IMR-90 (cell line): ENCODE measurements around the gene SLC2A6. TPM values are rescaled to one million over a fixed set of nuclear protein-coding genes. Genes with fewer than 3 reads are reported as not detected.
A peak's percentile ranks its signal among the peaks of the same experiment; 100 is the strongest.

Source experiments
- ATAC-seq: fragments of 200-7000 bp; cut with Tn5 transposase; 2 replicates; pipeline ENCODE4 v1.9.1; 2020; ENCODE audit warnings: low read depth, mild to moderate bottlenecking, moderate library complexity
- BruUV-seq: library from RNA; stranded (reverse); fragments of 400-500 nt; replicated peaks from 2 replicates; lab custom pipeline; 2021; lab: Mats Ljungman, UMichigan
- CTCF ChIA-PET: fragments of 300-600 bp; formaldehyde crosslinking; extraction: SDS; loops from one replicate; lab custom pipeline; 2021; ENCODE audit warnings: antibody characterized with exemption; lab: Yijun Ruan, JAX
- POLR2A ChIA-PET: fragments of 300-600 bp; sonication (Branson Sonifier 250); formaldehyde crosslinking; loops from one replicate; lab custom pipeline; 2022; ENCODE audit warnings: antibody characterized with exemption; ENCODE audit not compliant: unreplicated experiment; lab: Charles Lee
- DNase-seq: peaks from one replicate; pipeline ENCODE4 v3.0.0; 2013
- H2AFZ ChIP-seq: replicated peaks from 2 replicates; pipeline ENCODE3; 2013; ENCODE audit warnings: low read length, mild to moderate bottlenecking; ENCODE audit not compliant: poor library complexity
- H2AK5ac ChIP-seq: 2 replicates; pipeline ENCODE4 v1.6.1; 2013; ENCODE audit warnings: low read depth, low read length, inconsistent platforms
- H2AK9ac ChIP-seq: replicated peaks from 2 replicates; pipeline ENCODE3; 2013; ENCODE audit warnings: mild to moderate bottlenecking, low read depth, low read length, moderate library complexity; ENCODE audit not compliant: poor library complexity
- H2BK120ac ChIP-seq: 2 replicates; pipeline ENCODE4 v1.6.1; 2013; ENCODE audit warnings: low read depth, low read length, inconsistent platforms
- H2BK15ac ChIP-seq: 3 replicates; pipeline ENCODE4 v1.6.1; 2013; ENCODE audit warnings: low read depth, low read length, inconsistent platforms
- H2BK20ac ChIP-seq: 2 replicates; pipeline ENCODE4 v1.6.1; 2013; ENCODE audit warnings: low read depth, mild to moderate bottlenecking, inconsistent platforms, low read length, moderate library complexity
- H2BK5ac ChIP-seq: 2 replicates; pipeline ENCODE4 v1.6.1; 2013; ENCODE audit warnings: mild to moderate bottlenecking, low read depth, low read length, inconsistent platforms; ENCODE audit not compliant: poor library complexity, severe bottlenecking
- H3K14ac ChIP-seq: replicated peaks from 2 replicates; pipeline ENCODE4 v1.6.1; 2013; ENCODE audit warnings: low read depth, low read length, inconsistent platforms
- H3K18ac ChIP-seq: 2 replicates; pipeline ENCODE4 v1.6.1; 2013; ENCODE audit warnings: low read depth, low read length, control low read depth
- H3K23ac ChIP-seq: 2 replicates; pipeline ENCODE4 v1.6.1; 2013; ENCODE audit warnings: low read depth, low read length, inconsistent platforms
- H3K27ac ChIP-seq: 2 replicates; pipeline ENCODE4 v1.5.1; 2013; ENCODE audit warnings: mild to moderate bottlenecking, control low read depth, low read length; ENCODE audit not compliant: insufficient read depth
- H3K27me3 ChIP-seq: 2 replicates; pipeline ENCODE4 v1.6.1; 2013; ENCODE audit warnings: low read length; ENCODE audit not compliant: control insufficient read depth, insufficient read depth
- H3K36me3 ChIP-seq: 2 replicates; pipeline ENCODE4 v1.6.1; 2013; ENCODE audit warnings: low read length, mixed read lengths; ENCODE audit not compliant: control insufficient read depth, insufficient read depth
- H3K4ac ChIP-seq: 2 replicates; pipeline ENCODE4 v1.6.1; 2013; ENCODE audit warnings: low read depth, low read length, inconsistent platforms
- H3K4me1 ChIP-seq: 2 replicates; pipeline ENCODE4 v1.6.1; 2013; ENCODE audit warnings: low read length, mixed read lengths; ENCODE audit not compliant: control insufficient read depth, insufficient read depth
- H3K4me2 ChIP-seq: 2 replicates; pipeline ENCODE4 v1.6.1; 2013; ENCODE audit warnings: low read depth, mild to moderate bottlenecking, control low read depth, low read length, moderate library complexity
- H3K4me3 ChIP-seq: 2 replicates; pipeline ENCODE4 v1.5.1; 2013; ENCODE audit warnings: low read depth, mild to moderate bottlenecking, control low read depth, low read length, moderate library complexity; ENCODE audit not compliant: insufficient read depth
- H3K56ac ChIP-seq: 2 replicates; pipeline ENCODE4 v1.6.1; 2013; ENCODE audit warnings: low read length, inconsistent platforms; ENCODE audit not compliant: insufficient read depth; ENCODE audit errors: extremely low read depth
- H3K79me1 ChIP-seq, 2 experiments: 2 replicates each; pipeline ENCODE4 v1.6.1; 2013; ENCODE audit warnings: low read length in 2 of 2, inconsistent platforms in 1 of 2, low read depth in 1 of 2
- H3K9ac ChIP-seq: 2 replicates; pipeline ENCODE4 v1.6.1; 2013; ENCODE audit warnings: low read depth, low read length, control low read depth
- H3K9me1 ChIP-seq: 2 replicates; pipeline ENCODE4 v1.6.1; 2013; ENCODE audit warnings: low read length, inconsistent platforms; ENCODE audit not compliant: insufficient read depth
- H3K9me3 ChIP-seq: 2 replicates; pipeline ENCODE4 v1.6.1; 2013; ENCODE audit warnings: low read length; ENCODE audit not compliant: control insufficient read depth, insufficient read depth
- H4K20me1 ChIP-seq: 2 replicates; pipeline ENCODE4 v1.6.1; 2013; ENCODE audit warnings: low read length, inconsistent platforms; ENCODE audit not compliant: insufficient read depth
- H4K5ac ChIP-seq: 2 replicates; pipeline ENCODE4 v1.6.1; 2013; ENCODE audit warnings: mild to moderate bottlenecking, low read depth, low read length, control low read depth
- H4K8ac ChIP-seq, 2 experiments: 2 replicates each; pipeline ENCODE4 v1.6.1; 2013; ENCODE audit warnings: low read depth in 2 of 2, low read length in 2 of 2, control low read depth in 1 of 2, inconsistent platforms in 1 of 2
- H4K91ac ChIP-seq: 2 replicates; pipeline ENCODE4 v1.6.1; 2013; ENCODE audit warnings: low read depth, low read length, inconsistent platforms; ENCODE audit not compliant: insufficient read depth
- BHLHE40 ChIP-seq: fragments of 150-350 bp; IDR thresholded peaks from 2 replicates; pipeline ENCODE4 v1.6.1; 2016; ENCODE audit warnings: mild to moderate bottlenecking, low read depth, low read length
- CHD1 ChIP-seq: IDR thresholded peaks from 2 replicates; pipeline ENCODE4 v1.6.1; 2012; ENCODE audit warnings: low read depth, low read length, improper control_type of control experiment
- CTCF ChIP-seq: conservative IDR thresholded peaks from 2 replicates; pipeline ENCODE4 v1.5.1; 2012; ENCODE audit warnings: mild to moderate bottlenecking, low read depth, low read length, improper control_type of control experiment
- FOS ChIP-seq: fragments of 150-350 bp; IDR thresholded peaks from 2 replicates; pipeline ENCODE4 v1.6.1; 2016; ENCODE audit warnings: low read depth, low read length
- NFE2L2 ChIP-seq: fragments of 150-350 bp; IDR thresholded peaks from 2 replicates; pipeline ENCODE4 v1.6.1; 2016; ENCODE audit warnings: low read depth, mild to moderate bottlenecking, low read length
- POLR2A ChIP-seq: IDR thresholded peaks from 2 replicates; pipeline ENCODE4 v1.6.1; 2012; ENCODE audit warnings: mild to moderate bottlenecking, low read depth, low read length
- RAD21 ChIP-seq: IDR thresholded peaks from 2 replicates; pipeline ENCODE4 v1.6.1; 2012; ENCODE audit warnings: low read length, improper control_type of control experiment
- RCOR1 ChIP-seq: IDR thresholded peaks from 2 replicates; pipeline ENCODE4 v1.6.1; 2012; ENCODE audit warnings: mild to moderate bottlenecking, low read length, improper control_type of control experiment; ENCODE audit not compliant: insufficient replicate concordance
- SMC3 ChIP-seq: fragments of 150-350 bp; IDR thresholded peaks from 2 replicates; pipeline ENCODE4 v1.6.1; 2016; ENCODE audit warnings: low read depth, mild to moderate bottlenecking, antibody characterized with exemption, low read length, moderate library complexity
- WGBS, 2 experiments: methylation state at CpG; one replicate each; pipeline versions ENCODE4 v1.1.5 to v1.1.7; 2013; ENCODE audit warnings: missing lambda C conversion rate in 2 of 2; ENCODE audit not compliant: insufficient read length in 1 of 2; ENCODE audit errors: extremely low coverage in 2 of 2; 5-methylcytosine and 5-hydroxymethylcytosine counted together
- dilution Hi-C: fragments of 300-500 bp; cut with HindIII; formaldehyde crosslinking; loops from one replicate; pipeline ENCODE4 v1.14.3; 2018; ENCODE audit warnings: low sequenced_read_pairs; ENCODE audit not compliant: unreplicated experiment
- in situ Hi-C: fragments of 300-500 bp; cut with MboI; formaldehyde crosslinking; loops from 3 replicates; pipeline ENCODE4 v1.14.3; 2019; ENCODE audit warnings: low sequenced_read_pairs, inconsistent platforms, mixed read lengths
- intact Hi-C: fragments of 100-400 bp; cut with micrococcal nuclease; formaldehyde crosslinking; loops from 2 replicates; pipeline ENCODE4 v1.10.0; 2022
- polyA plus RNA-seq, 3 experiments: library from polyadenylated mRNA; depleted of rRNA; stranded (reverse); fragments of >200 nt; gene quantifications; 2 replicates each; pipeline ENCODE4 v1.2.3, GENCODE V29; 2012; ENCODE audit warnings: low replicate concordance in 1 of 3
- total RNA-seq: library from RNA; depleted of rRNA; stranded (reverse); fragments of >200 nt; gene quantifications from 2 replicates; pipeline ENCODE4 v1.2.3, GENCODE V29; 2012

SLC2A6 gene
- total and polyA plus RNA-seq, 2 of the 4 experiments (the other 2 are of a cell fraction): 2.9 to 8.5 TPM

- dilution Hi-C loops: no loop called here
- ATAC-seq: peak; percentile 75
- H3K27ac ChIP-seq: no peak overlapping the region
- peaks cover 15% of the 10 kb centered on the region; the same call in 1 of the 2 replicates for H3K27me3 ChIP-seq
- peaks cover 10% of the 10 kb centered on the region; the same call in 1 of the 2 replicates for H3K4me1 ChIP-seq
- H2AFZ ChIP-seq: peak overlapping the region; percentile 88
- no peak overlapping the region for H3K23ac ChIP-seq
- no peak overlapping the region for H2BK5ac ChIP-seq
- H2BK20ac ChIP-seq: no peak overlapping the region
- POLR2A ChIA-PET: no interaction called here
- peak overlapping the region; percentile 9; the same call in 1 of the 2 replicates for H4K91ac ChIP-seq
- H3K9me3 ChIP-seq: peaks cover 4% of the 10 kb centered on the region
- H3K4me3 ChIP-seq: no peak overlapping the region
- H4K20me1 ChIP-seq: no peaks in the 10 kb centered on the region
- H3K14ac ChIP-seq: no peak overlapping the region
- H2AK9ac ChIP-seq: peak overlapping the region; percentile 85
- no peak overlapping the region; the same call in 2 of the 3 replicates for H2BK15ac ChIP-seq
- H3K9me1 ChIP-seq: peaks cover 6% of the 10 kb centered on the region; the same call in 1 of the 2 replicates
- no peak overlapping the region for H3K4me2 ChIP-seq
- peak overlapping the region in 1 of 2 experiments; percentile 66; a peak in 1 of 4 replicates for H4K8ac ChIP-seq
- no peaks in the 10 kb centered on the region for H3K79me1 ChIP-seq
- no peak overlapping the region for H3K9ac ChIP-seq
- CTCF ChIA-PET: no interaction called here
- peak overlapping the region; percentile 42 for H2BK120ac ChIP-seq
- in situ Hi-C loops: no loop called here
- peak overlapping the region; percentile 31; the same call in 1 of the 2 replicates for H3K4ac ChIP-seq
- intact Hi-C loops: no loop called here
- H4K5ac ChIP-seq: no peak overlapping the region
- BruUV-seq: no TSS peak
- WGBS, 2 experiments: 28% methylated on average over 10 of the region's 18 CpGs; no CpG with 5 or more reads in 1 of the 2 experiments
- TF ChIP-seq SMC3: peak; percentile 8; the same call in 1 of the 2 replicates
- TF ChIP-seq FOS: peak; percentile 35; the same call in 1 of the 2 replicates
- TF ChIP-seq BHLHE40: peak; percentile 30; the same call in 1 of the 2 replicates
- TF ChIP-seq POLR2A: no peak
- TF ChIP-seq RCOR1: no peak
- no peak for TF ChIP-seq NFE2L2
- 0 out of 2 replicates have a peak, but pooled peaks have one; percentile 6 for TF ChIP-seq CTCF
- TF ChIP-seq RAD21: peak; percentile 15; the same call in 1 of the 2 replicates
- no peak for TF ChIP-seq CHD1
- peak; percentile 89 for DNase-seq
- H3K36me3 ChIP-seq: no peaks in the 10 kb centered on the region
- peak overlapping the region; percentile 51; the same call in 1 of the 2 replicates for H2AK5ac ChIP-seq
- no peak overlapping the region for H3K56ac ChIP-seq
- no peak overlapping the region for H3K18ac ChIP-seq
Observed at GRCh38 chr9:133506653-133507038, 27.7 kb upstream of the SLC2A6 start.
